Ascending aorta (tissue), 1 donor: ENCODE data around the gene C14orf93. TPM values are rescaled to one million over a fixed set of nuclear protein-coding genes. Genes with fewer than 3 reads are reported as not detected.

Source experiments
- total RNA-seq: library from RNA; depleted of rRNA; stranded (reverse); fragments of >200 nt; gene quantifications from one replicate; pipeline ENCODE4 v1.1.0, GENCODE V29; 2016

The C14orf93 gene
- total RNA-seq, 1 donor from 2014 or later = 7.1 TPM

Other genes starting within 250 kb of the C14orf93 start
- gene OXA1L, start 243.5 kb downstream of the C14orf93 start, total RNA-seq = 68.3 TPM
- gene SLC7A7, start 194.7 kb downstream of the C14orf93 start, total RNA-seq = 7.6 TPM
- 6.6 TPM for gene MRPL52, start 180.3 kb downstream of the C14orf93 start, total RNA-seq
- 178 TPM for gene MMP14, start 173.6 kb downstream of the C14orf93 start, total RNA-seq
- 214 TPM for gene LRP10, start 138.4 kb downstream of the C14orf93 start, total RNA-seq
- 1.9 TPM for gene REM2, start 126.9 kb downstream of the C14orf93 start, total RNA-seq
- 113 TPM for gene RBM23, start 91.0 kb downstream of the C14orf93 start, total RNA-seq
- 118 TPM for gene PRMT5, start 80.8 kb downstream of the C14orf93 start, total RNA-seq
- 61.8 TPM for gene HAUS4, start 53.1 kb downstream of the C14orf93 start, total RNA-seq
- gene AJUBA, start 27.6 kb downstream of the C14orf93 start, total RNA-seq = 11.6 TPM
- 62.7 TPM for gene PSMB5, start 24.8 kb upstream of the C14orf93 start, total RNA-seq
- not detected for gene PSMB11, start 32.1 kb upstream of the C14orf93 start, total RNA-seq
- 5.9 TPM for gene CDH24, start 47.4 kb upstream of the C14orf93 start, total RNA-seq
- gene ACIN1, start 85.0 kb upstream of the C14orf93 start, total RNA-seq = 58.9 TPM
- 2.2 TPM for gene C14orf119, start 85.4 kb upstream of the C14orf93 start, total RNA-seq
- not detected for gene CIROP, start 94.8 kb upstream of the C14orf93 start, total RNA-seq
- gene CEBPE, start 109.1 kb upstream of the C14orf93 start, total RNA-seq = not detected
- 59.9 TPM for gene SLC7A8, start 173.5 kb upstream of the C14orf93 start, total RNA-seq
- gene RNF212B, start 227.8 kb upstream of the C14orf93 start, total RNA-seq = not detected